Measurements from ENCODE around the gene LLCFC1.

GRCh38 chr7:142910031-142910433, 29.3 kb upstream of the LLCFC1 start:
- TF ChIP-seq EGR1 (IDR thresholded peaks at IDR 0.05; ENCODE audit: borderline replicate concordance, low read depth, low read length) (no peak), SRF (IDR thresholded peaks at IDR 0.05; ENCODE audit: low read depth, low read length) (no peak), CREB1 (IDR thresholded peaks at IDR 0.05) (no peak), NRF1 (IDR thresholded peaks at IDR 0.05; ENCODE audit: low read depth, low read length) (no peak), TAF1 (IDR thresholded peaks at IDR 0.05; ENCODE audit: low read depth, low read length) (no peak), GABPA (IDR thresholded peaks at IDR 0.05; ENCODE audit: borderline replicate concordance, insufficient read depth, low read length) (no peak), EZH2 (IDR thresholded peaks at IDR 0.05; ENCODE audit: low read depth, low read length, severe bottlenecking) (no peak), POLR2A (IDR thresholded peaks at IDR 0.05; ENCODE audit: control extremely low read depth in 1 of 2, low read depth in 2 of 2, low read length in 2 of 2) (no peak), POLR2AphosphoS5 (IDR thresholded peaks at IDR 0.05; ENCODE audit: low read depth, low read length) (no peak), SP2 (IDR thresholded peaks at IDR 0.05; ENCODE audit: low read length) (no peak), JUND (IDR thresholded peaks at IDR 0.05; ENCODE audit: low read length) (no peak), CEBPB (IDR thresholded peaks at IDR 0.05; ENCODE audit: low read depth, low read length) (no peak), SP1 (IDR thresholded peaks at IDR 0.05; ENCODE audit: low read depth, low read length) (no peak)
- TF ChIP-seq, protein P1, sequence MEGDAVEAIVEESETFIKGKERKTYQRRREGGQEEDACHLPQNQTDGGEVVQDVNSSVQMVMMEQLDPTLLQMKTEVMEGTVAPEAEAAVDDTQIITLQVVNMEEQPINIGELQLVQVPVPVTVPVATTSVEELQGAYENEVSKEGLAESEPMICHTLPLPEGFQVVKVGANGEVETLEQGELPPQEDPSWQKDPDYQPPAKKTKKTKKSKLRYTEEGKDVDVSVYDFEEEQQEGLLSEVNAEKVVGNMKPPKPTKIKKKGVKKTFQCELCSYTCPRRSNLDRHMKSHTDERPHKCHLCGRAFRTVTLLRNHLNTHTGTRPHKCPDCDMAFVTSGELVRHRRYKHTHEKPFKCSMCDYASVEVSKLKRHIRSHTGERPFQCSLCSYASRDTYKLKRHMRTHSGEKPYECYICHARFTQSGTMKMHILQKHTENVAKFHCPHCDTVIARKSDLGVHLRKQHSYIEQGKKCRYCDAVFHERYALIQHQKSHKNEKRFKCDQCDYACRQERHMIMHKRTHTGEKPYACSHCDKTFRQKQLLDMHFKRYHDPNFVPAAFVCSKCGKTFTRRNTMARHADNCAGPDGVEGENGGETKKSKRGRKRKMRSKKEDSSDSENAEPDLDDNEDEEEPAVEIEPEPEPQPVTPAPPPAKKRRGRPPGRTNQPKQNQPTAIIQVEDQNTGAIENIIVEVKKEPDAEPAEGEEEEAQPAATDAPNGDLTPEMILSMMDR (IDR thresholded peaks at IDR 0.05; ENCODE audit: control extremely low read depth in 1 of 3, insufficient read depth in 1 of 3, low read depth in 1 of 3, low read length in 3 of 3), result no peak
